ENCODE results near the gene BRCA1. TPM values are rescaled to one million over a fixed set of nuclear protein-coding genes. Genes with fewer than 3 reads are reported as not detected.
"Not testable (repeated sequence)": the region's sequence is repeated elsewhere in the genome, so short reads cannot be mapped to it uniquely, and the experiment has no call there.

The BRCA1 gene
- polyA plus RNA-seq, 3 donors: 15.8 to 17.7 (median 16.5) TPM

- no peak for DNase-seq (ENCODE audit: extremely low read depth in 1 of 11, low read depth in 9 of 11, low spot score in 4 of 11)
Measured at GRCh38 chr17:43094129-43094835, 30.9 kb downstream of the BRCA1 start.

- DNase-seq (ENCODE audit: extremely low read depth in 1 of 11, low read depth in 9 of 11, low spot score in 4 of 11): no peak
Measured at GRCh38 chr17:43092901-43093300, 32.3 kb downstream of the BRCA1 start.

- no peak for DNase-seq (ENCODE audit: extremely low read depth in 1 of 11, low read depth in 9 of 11, low spot score in 4 of 11)
Measured at GRCh38 chr17:43090022-43090421, 35.1 kb downstream of the BRCA1 start.

- peak in 9 of 11 donors; percentile 4 to 38 (median 13) for DNase-seq (ENCODE audit: extremely low read depth in 1 of 11, low read depth in 9 of 11, low spot score in 4 of 11)
Measured at GRCh38 chr17:43085474-43085873, 39.7 kb downstream of the BRCA1 start.

GRCh38 chr17:43079641-43080302 is 45.4 kb downstream of the BRCA1 start:
- DNase-seq (ENCODE audit: extremely low read depth in 1 of 11, low read depth in 9 of 11, low spot score in 4 of 11): no peak

- no peak for DNase-seq (ENCODE audit: extremely low read depth in 1 of 11, low read depth in 9 of 11, low spot score in 4 of 11)
Measured at GRCh38 chr17:43074869-43075268, 50.3 kb downstream of the BRCA1 start.

GRCh38 chr17:43070872-43071271 is 54.3 kb downstream of the BRCA1 start:
- no peak for DNase-seq (ENCODE audit: extremely low read depth in 1 of 11, low read depth in 9 of 11, low spot score in 4 of 11)

GRCh38 chr17:43070257-43070656 is 54.9 kb downstream of the BRCA1 start:
- no peak for DNase-seq (ENCODE audit: extremely low read depth in 1 of 11, low read depth in 9 of 11, low spot score in 4 of 11)

GRCh38 chr17:43069368-43069898 is 55.7 kb downstream of the BRCA1 start:
- DNase-seq (ENCODE audit: extremely low read depth in 1 of 11, low read depth in 9 of 11, low spot score in 4 of 11): no peak

GRCh38 chr17:43068570-43069367 is 56.4 kb downstream of the BRCA1 start:
- DNase-seq (ENCODE audit: extremely low read depth in 1 of 11, low read depth in 9 of 11, low spot score in 4 of 11): no peak

- no peak for DNase-seq (ENCODE audit: extremely low read depth in 1 of 11, low read depth in 9 of 11, low spot score in 4 of 11)
Measured at GRCh38 chr17:43062984-43063638, 62.1 kb downstream of the BRCA1 start.

- DNase-seq (ENCODE audit: extremely low read depth in 1 of 11, low read depth in 9 of 11, low spot score in 4 of 11): no peak
Measured at GRCh38 chr17:43056051-43056450, 69.1 kb downstream of the BRCA1 start.

GRCh38 chr17:43053008-43053407 is 72.2 kb downstream of the BRCA1 start:
- not testable (repeated sequence) for DNase-seq (ENCODE audit: extremely low read depth in 1 of 11, low read depth in 9 of 11, low spot score in 4 of 11)

- DNase-seq (ENCODE audit: extremely low read depth in 1 of 11, low read depth in 9 of 11, low spot score in 4 of 11): no peak
Measured at GRCh38 chr17:43051969-43052368, 73.2 kb downstream of the BRCA1 start.

GRCh38 chr17:43044024-43044423 is 81.1 kb downstream of the BRCA1 start:
- no peak for DNase-seq (ENCODE audit: extremely low read depth in 1 of 11, low read depth in 9 of 11, low spot score in 4 of 11)

- no peak for DNase-seq (ENCODE audit: extremely low read depth in 1 of 11, low read depth in 9 of 11, low spot score in 4 of 11)
Measured at GRCh38 chr17:43043307-43043706, 81.9 kb downstream of the BRCA1 start.

GRCh38 chr17:43042025-43042628 is 83.0 kb downstream of the BRCA1 start:
- no peak for DNase-seq (ENCODE audit: extremely low read depth in 1 of 11, low read depth in 9 of 11, low spot score in 4 of 11)

GRCh38 chr17:43040655-43041054 is 84.5 kb downstream of the BRCA1 start:
- no peak for DNase-seq (ENCODE audit: extremely low read depth in 1 of 11, low read depth in 9 of 11, low spot score in 4 of 11)

- DNase-seq (ENCODE audit: extremely low read depth in 1 of 11, low read depth in 9 of 11, low spot score in 4 of 11): no peak
Measured at GRCh38 chr17:43039646-43040045, 85.5 kb downstream of the BRCA1 start.
